CD4-positive, alpha-beta T cell (primary cell): ENCODE measurements around the gene DIABLO. TPM values are rescaled to one million over a fixed set of nuclear protein-coding genes. Genes with fewer than 3 reads are reported as not detected.
"Not testable (repeated sequence)": the region's sequence is repeated elsewhere in the genome, so short reads cannot be mapped to it uniquely, and the experiment has no call there.

Experiments
- ATAC-seq: fragments of 200-7000 bp; cut with Tn5 transposase; one replicate; pipeline ENCODE4 v1.10.0; 2022; ENCODE audit warnings: mild to moderate bottlenecking; ENCODE audit not compliant: poor library complexity
- CTCF ChIA-PET: fragments of 350-600 bp; sonication (Branson Sonifier 250); formaldehyde crosslinking; loops from one replicate; lab custom pipeline; 2021; ENCODE audit warnings: antibody characterized with exemption, inconsistent platforms; lab: Charles Lee
- POLR2A ChIA-PET: fragments of 350-600 bp; sonication (Branson Sonifier 250); formaldehyde crosslinking; loops from one replicate; lab custom pipeline; 2021; ENCODE audit warnings: antibody characterized with exemption, inconsistent platforms; lab: Charles Lee
- DNase-seq, 14 experiments: peaks; one replicate each; pipeline ENCODE4 v3.0.0-alpha.2; 2013 to 2020; ENCODE audit warnings: mixed read lengths in 2 of 14
- H3K27ac ChIP-seq, 2 donors: one replicate each; pipeline versions ENCODE4 v1.5.1 to v1.7.0; 2013; ENCODE audit warnings: low read length in 2 of 2, low read depth in 1 of 2, mild to moderate bottlenecking in 1 of 2
- H3K27me3 ChIP-seq, 2 experiments: 1 replicate in 1 of 2; 2 replicates in 1 of 2; pipeline versions ENCODE4 v1.6.1 to v1.7.0; 2013; ENCODE audit warnings: low read length in 2 of 2, control low read depth in 1 of 2, mild to moderate bottlenecking in 1 of 2, moderate library complexity in 1 of 2; ENCODE audit not compliant: insufficient read depth in 2 of 2, control insufficient read depth in 1 of 2
- H3K36me3 ChIP-seq: one replicate; pipeline ENCODE4 v1.6.1; 2013; ENCODE audit warnings: low read length, control low read depth; ENCODE audit not compliant: insufficient read depth
- H3K4me1 ChIP-seq: one replicate; pipeline ENCODE4 v1.6.1; 2013; ENCODE audit warnings: low read length, control low read depth; ENCODE audit not compliant: insufficient read depth
- H3K4me3 ChIP-seq: one replicate; pipeline ENCODE4 v1.5.1; 2013; ENCODE audit warnings: mild to moderate bottlenecking, low read length, moderate library complexity
- H3K9me3 ChIP-seq, 2 experiments: 1 replicate in 1 of 2; 2 replicates in 1 of 2; pipeline versions ENCODE4 v1.6.1 to v1.7.0; 2013; ENCODE audit warnings: low read length in 2 of 2, mild to moderate bottlenecking in 2 of 2, control low read depth in 1 of 2, moderate library complexity in 1 of 2; ENCODE audit not compliant: control insufficient read depth in 1 of 2, insufficient read depth in 1 of 2
- H3K27ac Mint-ChIP-seq: one replicate; pipeline ENCODE4 v1.8.0; 2020; ENCODE audit warnings: mixed read lengths
- H3K27me3 Mint-ChIP-seq: one replicate; pipeline ENCODE4 v1.8.0; 2021; ENCODE audit warnings: mixed read lengths
- H3K36me3 Mint-ChIP-seq: one replicate; pipeline ENCODE4 v1.8.0; 2021; ENCODE audit warnings: low read depth, mixed read lengths
- H3K4me1 Mint-ChIP-seq: one replicate; pipeline ENCODE4 v1.8.0; 2021; ENCODE audit warnings: low read depth, mixed read lengths
- H3K4me3 Mint-ChIP-seq: one replicate; pipeline ENCODE4 v1.8.0; 2020; ENCODE audit warnings: mild to moderate bottlenecking, mixed read lengths
- H3K9me3 Mint-ChIP-seq: one replicate; pipeline ENCODE4 v1.8.0; 2020; ENCODE audit warnings: mixed read lengths
- CTCF ChIP-seq: fragments of 200-600 bp; IDR thresholded peaks from one replicate; pipeline ENCODE4 v1.8.0; 2022; ENCODE audit warnings: antibody characterized with exemption, mild to moderate bottlenecking
- intact Hi-C, 2 experiments: fragments of 100-400 bp; cut with DNase I in 1 of 2; cut with micrococcal nuclease in 1 of 2; formaldehyde crosslinking; loops; one replicate each; pipeline versions ENCODE4 v1.15.1 to v1.9.0; 2023 to 2025; cut with DNase I, micrococcal nuclease
- total RNA-seq, 174 experiments: library from RNA in 2 of 174; stranded (reverse) in 2 of 174; gene quantifications; one replicate each; pipeline ENCODE4 v1.2.3 and lab custom pipeline; 2021 to 2026

Gene DIABLO
- total RNA-seq, 2 experiments from 2014 or later = 90.3 to 91.3 TPM

DNA sequence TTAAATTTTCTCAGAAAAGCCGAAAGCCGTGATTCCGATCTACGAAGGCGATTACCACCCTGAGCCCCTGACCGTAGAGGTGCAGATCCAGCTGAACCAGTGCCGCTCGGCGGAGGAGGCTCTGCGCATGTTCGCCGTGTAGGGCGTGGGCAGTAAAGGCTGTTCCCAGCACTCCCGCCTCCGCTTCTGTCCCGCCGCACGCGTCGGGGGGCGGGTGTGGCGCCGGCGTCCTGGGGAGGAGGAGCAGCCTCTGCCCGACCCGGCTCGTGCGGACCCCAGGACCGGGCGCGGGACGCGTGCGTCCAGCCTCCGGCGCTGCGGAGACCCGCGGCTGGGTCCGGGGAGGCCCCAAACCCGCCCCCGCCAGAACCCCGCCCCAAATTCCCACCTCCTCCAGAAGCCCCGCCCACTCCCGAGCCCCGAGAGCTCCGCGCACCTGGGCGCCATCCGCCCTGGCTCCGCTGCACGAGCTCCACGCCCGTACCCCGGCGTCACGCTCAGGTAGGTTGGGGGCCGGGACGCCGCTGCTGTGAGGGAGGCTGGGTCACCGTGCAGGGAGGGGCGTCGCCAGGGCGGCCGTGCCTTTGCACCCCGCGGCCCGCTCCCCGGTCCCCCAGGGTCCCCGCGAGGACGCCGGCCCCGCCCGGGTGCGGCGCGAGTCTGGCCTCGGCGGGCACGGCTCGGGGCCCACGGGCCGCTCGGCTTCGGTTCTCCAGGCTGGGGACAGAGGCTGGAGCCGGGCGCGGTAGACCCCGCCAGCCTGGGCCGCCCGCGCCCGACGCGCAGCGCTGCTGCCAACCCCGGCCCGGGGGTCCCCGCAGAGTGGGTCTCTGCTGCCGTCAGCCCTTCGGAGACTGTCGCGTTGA, 22.3 kb downstream of the DIABLO start, which contains the start of gene B3GNT4:
B3GNT4 (plus strand) TSS at position 409 of the 866 bp plus-strand sequence. CDS start 910 bp downstream, outside the sequence.
- ChIA-PET CTCF (no interaction called here), POLR2A (interaction anchor here (1.1 to 1.8 kb wide), 6 partner anchors 20 to 763 kb away, joined by 3 to 11 read pairs (median 3); partner anchors contain the start of genes ABCB9, DIABLO, MLXIP and RSRC2)
- Mint-ChIP-seq H3K27me3 (no peaks in the 10 kb centered on the region), H3K36me3 (peaks cover 13% of the 10 kb centered on the region), H3K4me3 (peak within 1 kb of the TSS; percentile 83), H3K9me3 (no peaks in the 10 kb centered on the region), H3K4me1 (peaks cover 12% of the 10 kb centered on the region), H3K27ac (peak within 1 kb of the TSS; percentile 3)
- intact Hi-C loops = loop anchor here in 1 of 2 experiments (2.0 kb wide), 1 partner anchor 21 kb away; no protein-coding TSS in a partner anchor
- Histone ChIP-seq H3K27me3 (peaks cover 7 to 12% of the 10 kb centered on the region in 2 experiments), H3K4me3 (peak within 1 kb of the TSS; percentile 65), H3K4me1 (peaks cover 14% of the 10 kb centered on the region), H3K9me3 (no peaks in the 10 kb centered on the region), H3K27ac (no peak within 1 kb of the TSS), H3K36me3 (peaks cover 12% of the 10 kb centered on the region)
- ATAC-seq = peak; percentile 81
- peak; percentile 50 to 85 (median 70) for DNase-seq
- no peak for TF ChIP-seq CTCF

DNA sequence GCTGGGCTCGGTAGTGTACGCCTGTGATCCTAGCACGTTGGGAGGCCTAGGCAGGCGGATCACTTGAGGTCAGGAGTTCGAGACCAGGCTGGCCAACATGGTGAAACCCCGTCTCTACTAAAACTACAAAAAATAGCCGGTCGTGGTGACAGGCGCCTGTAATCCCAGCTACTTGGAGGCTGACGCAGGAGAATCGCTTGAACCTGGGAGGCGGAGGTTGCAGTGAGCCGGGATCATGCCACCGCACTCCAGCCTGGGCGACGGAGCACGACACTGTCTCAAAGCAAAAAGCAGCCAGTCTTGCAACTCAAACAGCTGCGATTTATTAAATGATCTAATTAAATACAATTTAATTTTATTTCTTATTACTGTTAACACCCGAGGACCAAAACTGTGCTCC, 23.0 kb downstream of the DIABLO start:
- POLR2A ChIA-PET = interaction anchor here (1.1 to 1.8 kb wide), 6 partner anchors 21 to 764 kb away, joined by 3 to 11 read pairs (median 3); partner anchors contain the start of genes ABCB9, DIABLO, MLXIP and RSRC2
- intact Hi-C loops, DNase-seq, H3K27ac ChIP-seq, ATAC-seq, H3K9me3 ChIP-seq, H3K27ac Mint-ChIP-seq, H3K27me3 Mint-ChIP-seq, H3K9me3 Mint-ChIP-seq, H3K36me3 Mint-ChIP-seq, H3K36me3 ChIP-seq, CTCF ChIA-PET: not testable (repeated sequence)
- peak overlapping the region; percentile 83 for H3K4me3 Mint-ChIP-seq
- H3K4me1 ChIP-seq = peaks cover 14% of the 10 kb centered on the region
- peak overlapping the region; percentile 65 for H3K4me3 ChIP-seq
- H3K4me1 Mint-ChIP-seq = peaks cover 12% of the 10 kb centered on the region
- peaks cover 7 to 12% of the 10 kb centered on the region in 2 experiments for H3K27me3 ChIP-seq

GRCh38 chr12:122202017-122202416, 23.8 kb downstream of the DIABLO start:
- no peak for TF ChIP-seq CTCF
- peaks cover 15% of the 10 kb centered on the region for H3K27me3 Mint-ChIP-seq
- POLR2A ChIA-PET = interaction anchor here (1.0 kb wide), 1 partner anchor 24 kb away, joined by 4 read pairs; the partner anchor contains the start of gene DIABLO
- H3K36me3 Mint-ChIP-seq = no peaks in the 10 kb centered on the region
- no peak overlapping the region for H3K4me3 ChIP-seq
- H3K4me1 Mint-ChIP-seq = peaks cover 12% of the 10 kb centered on the region
- H3K9me3 Mint-ChIP-seq = no peaks in the 10 kb centered on the region
- H3K9me3 ChIP-seq = no peaks in the 10 kb centered on the region
- no peak overlapping the region for H3K27ac ChIP-seq
- H3K27ac Mint-ChIP-seq = no peak overlapping the region
- CTCF ChIA-PET = interaction anchor here (0.6 to 0.7 kb wide), 2 partner anchors 12 to 542 kb away, joined by 3 read pairs; no protein-coding TSS in a partner anchor
- DNase-seq = no peak
- ATAC-seq = no peak
- intact Hi-C loops = no loop called here
- no peaks in the 10 kb centered on the region for H3K36me3 ChIP-seq
- H3K27me3 ChIP-seq = peaks cover 7 to 12% of the 10 kb centered on the region in 2 experiments
- peak overlapping the region; percentile 15 for H3K4me3 Mint-ChIP-seq
- H3K4me1 ChIP-seq = peaks cover 14% of the 10 kb centered on the region
